Measurements from ENCODE around the gene PARP8. TPM values are rescaled to one million over a fixed set of nuclear protein-coding genes. Genes with fewer than 3 reads are reported as not detected.
"Not testable (repeated sequence)": the region's sequence is repeated elsewhere in the genome, so short reads cannot be mapped to it uniquely, and the experiment has no call there.

The PARP8 gene
- 1.9 and 4.1 TPM in 2 replicates for total RNA-seq (2014; rRNA removed; shearing (Covaris generic))

DNA sequence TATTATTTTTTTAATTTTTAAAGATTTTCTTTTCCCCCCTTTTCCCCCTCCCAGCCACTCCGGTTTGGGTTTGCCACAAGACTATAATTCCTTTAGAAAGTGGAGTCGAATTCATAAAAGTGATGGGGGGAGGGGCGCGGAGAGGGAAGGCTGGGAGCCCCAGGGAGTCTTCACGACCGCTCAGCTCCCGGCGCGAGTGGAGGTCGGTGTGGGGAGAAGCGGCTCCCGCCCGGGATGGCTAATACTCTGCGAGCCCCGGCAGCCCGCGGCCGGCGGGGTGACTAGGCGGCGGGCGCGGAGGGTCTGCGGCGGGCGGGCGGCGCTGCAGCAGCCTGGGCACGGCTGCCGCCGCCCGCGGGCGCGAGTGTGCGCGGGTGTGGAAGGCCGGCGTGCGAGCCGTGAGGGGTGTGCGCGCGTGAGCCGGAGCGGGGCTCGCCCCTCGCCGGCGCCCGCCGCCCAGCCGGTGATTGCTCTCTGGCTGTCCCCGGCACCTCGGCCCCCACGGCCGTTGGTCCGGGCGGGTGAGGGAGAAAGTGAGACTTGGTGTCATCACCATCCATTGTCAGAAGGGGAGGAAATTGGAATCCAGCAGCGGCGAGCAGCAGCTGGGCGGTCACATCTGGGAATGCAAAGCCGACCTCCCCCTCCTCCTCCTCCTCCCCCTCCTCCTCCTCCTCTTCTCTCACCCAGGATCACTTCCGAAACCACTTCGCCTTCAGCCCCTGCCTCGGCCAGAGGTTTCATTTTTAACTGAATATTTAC lies at the start of gene PARP8:
TSS of gene PARP8 (plus strand) at position 377 of the 762 bp plus-strand sequence. CDS start 459 bp downstream, outside the sequence.
- peak; percentile 22 for DNase-seq (ENCODE audit: low read depth)

- DNase-seq (ENCODE audit: low read depth), result peak; percentile 1
Observed at GRCh38 chr5:50623666-50624065, 42.8 kb upstream of the PARP8 start.

DNA sequence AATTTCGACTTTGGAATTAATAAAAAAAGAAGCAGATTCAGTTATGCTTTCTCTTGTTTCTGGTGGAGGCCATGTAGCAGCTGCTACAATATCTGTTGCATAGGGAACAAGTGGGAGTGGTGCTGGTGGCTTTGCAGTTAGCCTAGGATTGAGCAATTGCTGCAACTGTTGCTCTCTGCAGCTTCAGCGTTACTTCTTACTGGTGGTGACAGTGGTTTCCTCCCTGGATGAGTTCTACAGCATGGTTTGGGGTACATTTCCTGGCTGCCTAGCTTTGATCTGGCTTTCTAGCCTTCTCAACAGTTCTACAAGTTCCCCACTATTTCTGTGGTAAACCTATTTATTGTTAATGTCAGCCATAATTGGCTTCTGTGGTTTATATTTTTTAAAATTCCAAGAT lies 31.6 kb upstream of the PARP8 start:
- not testable (repeated sequence) for DNase-seq (ENCODE audit: low read depth)

DNA sequence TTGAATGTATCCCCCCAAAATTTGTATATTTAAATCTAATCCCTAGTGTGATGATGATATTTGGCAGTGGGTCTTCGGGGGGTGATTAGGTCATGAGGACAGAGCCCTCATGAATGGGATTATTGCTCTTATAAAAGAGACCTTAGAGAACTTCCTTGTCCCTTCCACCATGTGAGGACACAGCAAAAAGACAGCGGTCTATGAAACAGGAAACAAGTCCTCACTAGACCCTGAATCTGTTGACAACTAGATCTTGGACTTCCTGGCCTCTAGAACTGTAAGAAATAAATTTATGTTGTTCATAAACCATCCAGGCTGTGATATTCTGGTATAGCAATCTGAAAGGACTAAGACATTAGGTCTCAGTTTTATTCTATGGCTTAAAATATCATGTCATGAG lies 28.9 kb upstream of the PARP8 start:
- DNase-seq (ENCODE audit: low read depth), result not testable (repeated sequence)

- no peak for DNase-seq (ENCODE audit: low read depth)
Observed at GRCh38 chr5:50646591-50646990, 19.8 kb upstream of the PARP8 start.

DNA sequence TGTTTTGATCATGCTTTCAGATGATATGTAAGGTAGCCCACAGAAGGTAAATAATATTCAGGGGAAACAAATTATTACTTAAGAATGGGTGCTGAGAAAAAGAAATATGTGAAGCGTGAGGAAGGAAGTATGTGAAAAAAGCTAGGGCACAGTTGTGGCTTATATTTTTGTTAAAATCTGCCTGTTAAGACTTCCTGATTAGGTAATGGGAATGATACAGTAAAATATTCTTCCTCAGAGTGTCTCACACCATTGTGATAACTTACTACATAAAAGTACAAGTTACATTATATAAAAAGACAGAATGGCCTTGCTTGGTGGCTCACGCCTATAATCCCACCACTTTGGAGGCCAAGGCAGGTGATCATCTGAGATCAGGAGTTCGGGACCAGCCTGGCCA lies 18.7 kb upstream of the PARP8 start:
- DNase-seq (ENCODE audit: low read depth), result no peak

GRCh38 chr5:50653946-50654345 lies 12.5 kb upstream of the PARP8 start:
- DNase-seq (ENCODE audit: low read depth), result no peak

GRCh38 chr5:50655067-50655809 lies 11.2 kb upstream of the PARP8 start:
- DNase-seq (ENCODE audit: low read depth), result no peak

DNA sequence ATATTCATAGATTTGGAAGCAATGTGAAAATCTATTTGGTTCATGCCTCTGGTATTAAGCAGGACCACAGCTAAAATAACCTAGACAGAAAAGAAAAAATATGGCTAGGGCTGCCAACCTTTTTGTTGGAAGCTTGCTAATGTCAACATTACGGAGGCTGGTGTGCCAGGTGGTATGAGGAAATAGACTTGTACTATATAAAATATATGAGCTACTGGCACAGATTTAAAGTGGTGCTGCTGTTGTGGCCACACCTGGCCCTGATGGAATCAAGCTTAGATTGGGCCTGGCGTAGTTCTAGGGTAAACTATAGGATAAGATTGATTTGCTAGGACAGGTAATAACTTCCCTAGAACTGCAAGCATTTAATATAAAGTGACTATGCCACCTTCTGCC lies 10.6 kb upstream of the PARP8 start:
- DNase-seq (ENCODE audit: low read depth), result no peak

DNA sequence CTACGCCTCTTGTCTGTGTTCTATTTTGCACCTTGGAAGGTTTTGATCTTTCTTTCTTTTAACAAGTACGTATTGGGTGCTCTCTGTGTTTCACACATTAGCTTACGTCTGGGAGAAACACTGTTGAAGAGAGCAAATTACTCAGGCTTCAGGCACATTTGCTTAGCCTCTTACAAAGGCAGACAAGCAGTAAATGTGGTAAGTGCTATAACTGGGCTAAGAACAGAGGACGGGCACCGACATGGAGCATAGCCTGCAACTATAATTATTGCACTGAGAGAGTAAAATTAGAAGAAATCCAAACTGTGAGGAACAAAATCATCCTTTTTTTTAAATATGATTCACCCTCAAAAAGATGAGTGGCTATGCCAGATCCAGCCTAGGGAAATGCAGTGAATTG lies 9.4 kb upstream of the PARP8 start:
- no peak for DNase-seq (ENCODE audit: low read depth)

- no peak for DNase-seq (ENCODE audit: low read depth)
Observed at GRCh38 chr5:50658246-50658645, 8.2 kb upstream of the PARP8 start.

- DNase-seq (ENCODE audit: low read depth), result no peak
Observed at GRCh38 chr5:50663636-50664035, 2.8 kb upstream of the PARP8 start.

- DNase-seq (ENCODE audit: low read depth), result no peak
Observed at GRCh38 chr5:50665091-50665490, 1.3 kb upstream of the PARP8 start.

DNA sequence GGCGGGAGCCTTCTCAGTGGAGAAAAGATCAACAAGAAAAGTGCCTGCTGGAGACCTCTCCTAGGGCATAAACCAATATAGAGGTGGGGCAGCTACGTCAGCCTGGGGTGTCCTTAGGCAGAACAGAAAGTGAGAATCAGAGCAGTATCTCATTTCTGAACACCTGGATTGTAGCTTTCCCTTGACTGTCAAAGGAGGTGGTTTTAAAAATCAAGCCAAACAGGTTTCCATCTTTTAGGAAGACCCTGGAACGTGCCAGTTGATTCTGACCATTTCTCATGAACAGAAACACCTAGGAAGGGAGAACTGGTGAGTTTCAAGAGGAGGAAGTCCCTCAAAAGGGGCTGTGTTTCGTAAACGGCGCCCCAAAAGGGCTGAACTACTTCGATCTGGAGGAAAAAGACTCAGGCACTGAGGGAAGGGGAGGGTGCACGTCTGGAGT lies 655 bp upstream of the PARP8 start:
- DNase-seq (ENCODE audit: low read depth), result not testable (repeated sequence)

- DNase-seq (ENCODE audit: low read depth), result peak; percentile 12
Observed at GRCh38 chr5:50667023-50667652, 701 bp downstream of the PARP8 start.

- peak; percentile 39 for DNase-seq (ENCODE audit: low read depth)
Observed at GRCh38 chr5:50667653-50668595, 1.5 kb downstream of the PARP8 start.

DNA sequence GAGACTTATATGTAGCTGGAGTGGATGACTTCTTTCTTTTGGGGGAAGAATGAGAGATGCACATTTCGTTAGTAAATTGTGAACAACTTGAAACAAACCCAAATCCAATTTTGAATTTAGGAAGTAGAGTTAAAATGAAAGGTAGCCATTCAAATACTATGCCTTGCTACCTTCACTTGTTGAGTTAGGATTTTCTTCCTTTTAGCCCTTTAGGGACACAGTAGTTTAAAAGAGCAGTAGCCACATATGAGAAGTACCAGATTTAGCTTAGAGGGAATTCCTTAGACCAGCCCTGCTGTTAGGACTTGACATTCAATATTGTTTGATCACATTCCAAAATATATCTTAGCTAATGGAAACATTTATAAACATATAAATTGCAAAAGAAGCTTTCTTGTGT lies 2.2 kb downstream of the PARP8 start:
- DNase-seq (ENCODE audit: low read depth), result not testable (repeated sequence)

DNA sequence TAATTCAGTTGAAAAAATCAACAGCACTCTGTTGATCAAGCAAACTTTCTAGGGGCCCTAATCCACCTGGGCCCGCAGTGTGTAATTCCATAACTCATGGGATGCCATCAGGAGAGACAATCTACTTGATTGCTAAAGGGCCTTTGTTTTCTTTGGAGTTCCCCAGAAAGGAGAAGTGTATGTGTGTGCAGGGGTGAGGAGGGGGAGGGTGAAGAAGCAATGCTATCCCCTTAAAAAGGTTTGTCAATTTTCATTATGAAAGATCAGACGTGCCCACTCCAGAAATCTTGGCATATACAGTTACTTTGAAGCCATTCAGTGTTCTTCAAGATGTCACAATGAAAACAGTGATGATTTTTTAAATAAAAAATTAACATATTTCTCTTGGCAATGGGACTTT lies 6.2 kb downstream of the PARP8 start:
- DNase-seq (ENCODE audit: low read depth), result no peak

- DNase-seq (ENCODE audit: low read depth), result not testable (repeated sequence)
Observed at GRCh38 chr5:50673444-50673843, 7.0 kb downstream of the PARP8 start.

DNA sequence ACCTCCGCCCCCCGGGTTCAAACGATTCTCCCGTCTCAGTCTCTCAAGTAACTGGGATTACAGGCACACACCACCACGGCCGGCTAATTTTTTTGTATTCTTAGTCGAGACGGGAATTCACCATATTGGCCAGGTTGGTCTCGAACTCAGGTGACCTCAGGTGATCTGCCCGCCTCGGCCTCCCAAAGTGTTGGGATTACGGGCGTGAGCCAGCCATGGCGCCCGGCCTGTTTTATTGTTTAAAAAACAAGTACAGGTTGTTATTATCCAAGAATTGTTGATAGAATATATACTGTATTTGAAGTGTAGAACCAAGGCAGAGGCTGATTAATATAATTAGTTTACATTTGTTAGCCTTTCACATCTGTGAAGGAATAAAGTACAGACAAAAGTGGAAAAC lies 8.9 kb downstream of the PARP8 start:
- DNase-seq (ENCODE audit: low read depth), result no peak

DNA sequence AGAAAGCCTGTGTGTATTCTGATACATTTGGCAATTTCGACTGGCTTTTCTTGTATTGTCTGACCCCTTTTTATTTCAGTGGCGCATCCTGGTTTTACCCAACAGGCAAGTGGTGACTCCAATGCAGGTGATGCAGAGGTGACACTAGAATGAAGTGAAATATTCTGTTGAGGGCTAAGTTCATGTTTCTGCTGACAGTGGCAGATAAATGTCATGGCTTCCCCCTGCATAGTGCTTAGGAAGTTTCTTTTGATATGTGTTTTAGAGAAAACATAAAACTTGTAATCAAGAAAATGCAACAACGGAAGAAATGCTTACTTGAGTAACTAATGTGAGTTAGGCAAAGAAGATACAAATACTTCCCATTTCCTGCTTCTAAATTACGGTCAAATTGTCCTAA lies 13.1 kb downstream of the PARP8 start:
- not testable (repeated sequence) for DNase-seq (ENCODE audit: low read depth)

All from M059J (cell line).